B cell (primary cell): Measurements from ENCODE around the gene TPRG1L. TPM values are rescaled to one million over a fixed set of nuclear protein-coding genes. Genes with fewer than 3 reads are reported as not detected.

Experiments
- ATAC-seq: fragments of 200-7000 bp; cut with Tn5 transposase; one replicate; pipeline ENCODE4 v1.10.0; 2021; ENCODE audit warnings: low read depth, mild to moderate bottlenecking, moderate number of reproducible peaks, moderate library complexity
- CTCF ChIA-PET: fragments of 350-600 bp; sonication (Branson Sonifier 250); formaldehyde crosslinking; loops from one replicate; lab custom pipeline; 2021; ENCODE audit warnings: antibody characterized with exemption, inconsistent platforms; lab: Charles Lee
- POLR2A ChIA-PET: fragments of 350-600 bp; sonication (Branson Sonifier 250); formaldehyde crosslinking; loops from one replicate; lab custom pipeline; 2021; ENCODE audit warnings: antibody characterized with exemption; lab: Charles Lee
- DNase-seq: peaks from one replicate; pipeline ENCODE4 v3.0.0; 2013
- H2AFZ ChIP-seq: 2 replicates; pipeline ENCODE4 v1.6.1; 2012; ENCODE audit warnings: mild to moderate bottlenecking, low read depth, low read length; ENCODE audit not compliant: insufficient read depth, poor library complexity, severe bottlenecking
- H3K27ac ChIP-seq, 2 donors: 1 replicate in 1 of 2; 2 replicates in 1 of 2; pipeline ENCODE4 v1.5.1; 2012 to 2013; ENCODE audit warnings: low read length in 2 of 2, mild to moderate bottlenecking in 2 of 2, moderate library complexity in 1 of 2
- H3K27me3 ChIP-seq, 4 experiments: fragments of 200-600 bp in 1 of 4; sonication (generic) in 1 of 4; replicated peaks in 1 of 4; 1 replicate in 2 of 4; 2 replicates in 2 of 4; pipeline versions ENCODE4 v1.6.1 to v1.7.0; 2013 to 2016; ENCODE audit warnings: low read length in 3 of 4, mild to moderate bottlenecking in 2 of 4, mixed read lengths in 1 of 4, moderate library complexity in 1 of 4; ENCODE audit not compliant: insufficient read depth in 4 of 4, control insufficient read depth in 3 of 4; ENCODE audit errors: control extremely low read depth in 1 of 4
- H3K36me3 ChIP-seq, 2 experiments: replicated peaks in 1 of 2; 1 replicate in 1 of 2; 2 replicates in 1 of 2; pipeline versions ENCODE4 v1.6.1 to v1.7.1; 2013; ENCODE audit warnings: low read length in 1 of 2; ENCODE audit not compliant: insufficient read depth in 2 of 2, control insufficient read depth in 1 of 2; ENCODE audit errors: control extremely low read depth in 1 of 2, extremely low read depth in 1 of 2
- H3K4me1 ChIP-seq, 2 donors: fragments of 200-600 bp in 1 of 2; sonication (generic) in 1 of 2; 1 replicate in 1 of 2; 2 replicates in 1 of 2; pipeline versions ENCODE4 v1.5.1 to v1.6.1; 2013 to 2017; ENCODE audit warnings: low read length in 2 of 2; ENCODE audit not compliant: control insufficient read depth in 2 of 2, insufficient read depth in 2 of 2
- H3K4me2 ChIP-seq: replicated peaks from 2 replicates; pipeline ENCODE3; 2012; ENCODE audit warnings: mild to moderate bottlenecking, low read depth, low read length; ENCODE audit not compliant: poor library complexity, severe bottlenecking
- H3K4me3 ChIP-seq, 5 experiments: fragments of 200-600 bp in 1 of 5; sonication (generic) in 1 of 5; 1 replicate in 3 of 5; 2 replicates in 2 of 5; pipeline versions ENCODE4 v1.5.1 to v1.7.0; 2011 to 2016; ENCODE audit warnings: low read length in 4 of 5, mild to moderate bottlenecking in 4 of 5, low read depth in 2 of 5, control low read depth in 1 of 5, moderate library complexity in 1 of 5; ENCODE audit not compliant: insufficient read depth in 1 of 5; ENCODE audit errors: control extremely low read depth in 1 of 5, extremely low read depth in 1 of 5
- H3K79me2 ChIP-seq: fragments of 200-600 bp; sonication (generic); one replicate; pipeline ENCODE4 v1.6.0; 2016; ENCODE audit warnings: low read length; ENCODE audit not compliant: control insufficient read depth, insufficient read depth
- H3K9ac ChIP-seq: fragments of 200-600 bp; sonication (generic); 2 replicates; pipeline ENCODE4 v1.6.1; 2017; ENCODE audit warnings: mild to moderate bottlenecking, low read length, moderate library complexity
- H3K9me3 ChIP-seq, 3 donors: one replicate each; pipeline versions ENCODE4 v1.6.1 to v1.7.1; 2013; ENCODE audit warnings: low read length in 2 of 3; ENCODE audit not compliant: control insufficient read depth in 2 of 3, insufficient read depth in 1 of 3; ENCODE audit errors: control extremely low read depth in 1 of 3
- H4K20me1 ChIP-seq: 2 replicates; pipeline ENCODE4 v1.6.0; 2012; ENCODE audit warnings: mild to moderate bottlenecking, low read length; ENCODE audit not compliant: insufficient read depth, control insufficient read depth, poor library complexity, severe bottlenecking
- H3K27ac Mint-ChIP-seq: one replicate; pipeline ENCODE4 v1.8.0; 2021; ENCODE audit warnings: mixed read lengths
- H3K27me3 Mint-ChIP-seq: one replicate; pipeline ENCODE4 v1.8.0; 2021; ENCODE audit warnings: mixed read lengths
- H3K4me1 Mint-ChIP-seq: one replicate; pipeline ENCODE4 v1.8.0; 2021; ENCODE audit warnings: mixed read lengths
- H3K4me3 Mint-ChIP-seq: one replicate; pipeline ENCODE4 v1.8.0; 2021; ENCODE audit warnings: mixed read lengths
- H3K9me3 Mint-ChIP-seq: one replicate; pipeline ENCODE4 v1.8.0; 2022; ENCODE audit warnings: mixed read lengths; ENCODE audit not compliant: insufficient read depth
- EZH2 ChIP-seq: IDR thresholded peaks from 2 replicates; pipeline ENCODE4 v1.6.1; 2012; ENCODE audit warnings: borderline replicate concordance, low read depth, mild to moderate bottlenecking, moderate library complexity, low read length; ENCODE audit not compliant: insufficient read depth, poor library complexity, severe bottlenecking
- WGBS: methylation state at CpG from one replicate; pipeline ENCODE4 v1.1.5; 2013; ENCODE audit warnings: missing lambda C conversion rate; ENCODE audit not compliant: insufficient coverage; 5-methylcytosine and 5-hydroxymethylcytosine counted together
- intact Hi-C: fragments of 100-400 bp; cut with micrococcal nuclease; formaldehyde crosslinking; loops from one replicate; pipeline ENCODE4 v1.10.0; 2022
- polyA plus RNA-seq: library from polyadenylated mRNA; depleted of rRNA; stranded (reverse); fragments of >200 nt; gene quantifications from 2 replicates; pipeline ENCODE4 v1.2.3, GENCODE V29; 2012
- total RNA-seq, 2 donors: library from RNA; stranded (reverse); fragments of 120-200 nt in 1 of 2; gene quantifications; 1 replicate in 1 of 2; 2 replicates in 1 of 2; pipeline versions ENCODE4 v1.2.3 to v1.2.4, GENCODE V29; 2013 to 2022
- TF ChIP-seq, protein P1 (sequence below): fragments of 200-600 bp; IDR thresholded peaks from one replicate; pipeline ENCODE4 v1.8.0; 2022; ENCODE audit warnings: antibody characterized with exemption, mild to moderate bottlenecking

Gene TPRG1L
- total and polyA plus RNA-seq, 2 donors (not counting 1 experiment from before 2014, with no cell fraction given) = 19.5 to 48.6 TPM

DNA sequence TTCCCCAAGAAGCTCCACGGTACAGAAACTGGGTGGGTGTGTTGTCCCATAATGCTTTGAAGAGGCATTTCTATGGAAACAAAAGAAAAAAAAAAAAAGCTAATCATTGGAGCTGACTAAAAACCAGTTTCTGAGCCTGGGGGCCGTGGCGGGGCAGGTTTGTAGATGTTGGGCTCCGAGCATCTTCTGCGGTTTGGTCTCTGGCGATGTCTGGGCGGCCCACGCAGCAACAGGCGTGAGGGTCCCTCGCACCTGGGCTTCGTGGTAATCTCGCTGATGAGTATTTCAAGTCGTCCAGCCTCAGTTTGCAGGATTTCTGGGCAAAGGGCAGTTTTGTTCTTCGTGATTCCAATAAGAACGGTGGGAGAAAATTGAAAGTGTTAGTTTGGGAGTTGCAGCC is 34.3 kb downstream of the TPRG1L start:
- Mint-ChIP-seq H3K27me3 (peaks cover 46% of the 10 kb centered on the region), H3K4me1 (peaks cover 22% of the 10 kb centered on the region), H3K4me3 (no peak overlapping the region), H3K9me3 (no peaks in the 10 kb centered on the region), H3K27ac (no peak overlapping the region)
- Histone ChIP-seq H3K27me3 (peaks cover 0 to 19% (median 9%) of the 10 kb centered on the region in 4 experiments), H3K4me1 (peaks cover 13 to 21% of the 10 kb centered on the region in 2 donors), H3K27ac (no peak overlapping the region), H3K36me3 (no peaks in the 10 kb centered on the region), H3K4me3 (no peak overlapping the region), H4K20me1 (no peaks in the 10 kb centered on the region), H3K79me2 (no peaks in the 10 kb centered on the region), H3K4me2 (no peak overlapping the region), H2AFZ (no peak overlapping the region), H3K9me3 (peaks cover 0 to 4% (median 0%) of the 10 kb centered on the region in 3 donors), H3K9ac (no peak overlapping the region)
- TF ChIP-seq, protein P1, sequence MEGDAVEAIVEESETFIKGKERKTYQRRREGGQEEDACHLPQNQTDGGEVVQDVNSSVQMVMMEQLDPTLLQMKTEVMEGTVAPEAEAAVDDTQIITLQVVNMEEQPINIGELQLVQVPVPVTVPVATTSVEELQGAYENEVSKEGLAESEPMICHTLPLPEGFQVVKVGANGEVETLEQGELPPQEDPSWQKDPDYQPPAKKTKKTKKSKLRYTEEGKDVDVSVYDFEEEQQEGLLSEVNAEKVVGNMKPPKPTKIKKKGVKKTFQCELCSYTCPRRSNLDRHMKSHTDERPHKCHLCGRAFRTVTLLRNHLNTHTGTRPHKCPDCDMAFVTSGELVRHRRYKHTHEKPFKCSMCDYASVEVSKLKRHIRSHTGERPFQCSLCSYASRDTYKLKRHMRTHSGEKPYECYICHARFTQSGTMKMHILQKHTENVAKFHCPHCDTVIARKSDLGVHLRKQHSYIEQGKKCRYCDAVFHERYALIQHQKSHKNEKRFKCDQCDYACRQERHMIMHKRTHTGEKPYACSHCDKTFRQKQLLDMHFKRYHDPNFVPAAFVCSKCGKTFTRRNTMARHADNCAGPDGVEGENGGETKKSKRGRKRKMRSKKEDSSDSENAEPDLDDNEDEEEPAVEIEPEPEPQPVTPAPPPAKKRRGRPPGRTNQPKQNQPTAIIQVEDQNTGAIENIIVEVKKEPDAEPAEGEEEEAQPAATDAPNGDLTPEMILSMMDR = no peak
- TF ChIP-seq EZH2 = no peak
- intact Hi-C loops = loop anchor here (10.0 kb wide), 1 partner anchor 246 kb away; the partner anchor contains the start of gene C1orf174
- ATAC-seq (no peak), DNase-seq (no peak)
- WGBS = 85% methylated on average over 14 of the region's 15 CpGs
- ChIA-PET CTCF (interaction anchor here (1.0 kb wide), 1 partner anchor 43 kb away, joined by 3 read pairs; no protein-coding TSS in a partner anchor), POLR2A (no interaction called here)

DNA sequence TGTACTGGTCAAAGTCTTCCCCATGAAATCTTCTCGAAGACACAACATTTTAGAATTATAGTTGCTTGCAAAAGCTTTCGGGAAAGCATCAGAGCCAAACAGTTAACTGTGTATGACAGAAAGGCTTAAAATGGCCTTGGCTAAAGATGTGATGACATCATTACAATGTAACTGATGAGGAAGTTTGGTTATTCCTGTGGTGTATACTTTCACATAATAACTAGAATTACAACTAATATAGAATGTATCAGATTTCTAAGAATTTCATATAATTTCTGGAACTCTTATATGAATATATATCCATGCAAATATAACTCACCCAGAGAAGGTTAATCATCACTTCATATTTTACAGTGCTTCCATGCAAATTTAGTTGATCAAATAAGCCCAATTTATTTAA is 35.9 kb downstream of the TPRG1L start:
- H3K27me3 Mint-ChIP-seq = peaks cover 33% of the 10 kb centered on the region
- intact Hi-C loops = no loop called here
- ChIA-PET CTCF (interaction anchor here (0.9 to 1.2 kb wide), 2 partner anchors 12 to 35 kb away, joined by 3 read pairs; no protein-coding TSS in a partner anchor), POLR2A (no interaction called here)
- Histone ChIP-seq H3K4me3 (no peak overlapping the region), H3K27me3 (peaks cover 0 to 14% (median 6%) of the 10 kb centered on the region in 4 experiments), H3K4me2 (no peak overlapping the region), H2AFZ (no peak overlapping the region), H3K9ac (no peak overlapping the region), H3K4me1 (peaks cover 26 to 35% of the 10 kb centered on the region in 2 donors), H3K9me3 (peaks cover 0 to 3% (median 0%) of the 10 kb centered on the region in 3 donors), H3K79me2 (no peaks in the 10 kb centered on the region), H4K20me1 (no peaks in the 10 kb centered on the region), H3K27ac (no peak overlapping the region), H3K36me3 (no peaks in the 10 kb centered on the region)
- no peak for TF ChIP-seq EZH2
- TF ChIP-seq, protein P1 = no peak
- peaks cover 31% of the 10 kb centered on the region for H3K4me1 Mint-ChIP-seq
- H3K27ac Mint-ChIP-seq = no peak overlapping the region
- H3K9me3 Mint-ChIP-seq = no peaks in the 10 kb centered on the region
- ATAC-seq (no peak), DNase-seq (no peak)
- no CpG with 5 or more reads among the region's 2 CpGs for WGBS
- no peak overlapping the region for H3K4me3 Mint-ChIP-seq
